Fibroblast of mammary gland (primary cell): Measurements from ENCODE around the gene CTBP1.
A peak's percentile ranks its signal among the peaks of the same experiment; 100 is the strongest.

Experiments used
- DNase-seq: peaks from one replicate; pipeline ENCODE4 v3.0.0-alpha.2; 2010; ENCODE audit warnings: low read depth
- H3K4me3 ChIP-seq: 2 replicates; pipeline ENCODE4 v1.5.1; 2011; ENCODE audit warnings: low read depth, mild to moderate bottlenecking, low read length, moderate library complexity; ENCODE audit not compliant: control insufficient read depth
- CTCF ChIP-seq: conservative IDR thresholded peaks from 2 replicates; pipeline ENCODE4 v1.5.1; 2011; ENCODE audit warnings: low read depth, low read length, inconsistent platforms; ENCODE audit not compliant: control insufficient read depth, insufficient read depth

The CTBP1 gene

GRCh38 chr4:1177274-1178141 lies 71.4 kb downstream of the CTBP1 start:
- no peak overlapping the region for H3K4me3 ChIP-seq

GRCh38 chr4:1176398-1177273 lies 72.3 kb downstream of the CTBP1 start:
- TF ChIP-seq CTCF: no peak
- no peak for DNase-seq

More at GRCh38 chr4:1177274-1178141, 71.4 kb downstream of the CTBP1 start:
- DNase-seq: peak; percentile 70
- TF ChIP-seq CTCF: no peak

GRCh38 chr4:1175635-1176229 lies 73.2 kb downstream of the CTBP1 start:
- no peak overlapping the region for H3K4me3 ChIP-seq
- TF ChIP-seq CTCF: no peak
- no peak for DNase-seq

More at GRCh38 chr4:1176398-1177273, 72.3 kb downstream of the CTBP1 start:
- H3K4me3 ChIP-seq: no peak overlapping the region

GRCh38 chr4:1174941-1175634 lies 73.8 kb downstream of the CTBP1 start:
- no peak overlapping the region for H3K4me3 ChIP-seq
- no peak for TF ChIP-seq CTCF
- DNase-seq: no peak

- TF ChIP-seq CTCF: no peak
- H3K4me3 ChIP-seq: peak overlapping the region; percentile 26
- DNase-seq: peak; percentile 93
Measured at GRCh38 chr4:1172971-1173757, 75.8 kb downstream of the CTBP1 start.
